Fibroblast of the aortic adventitia (primary cell): ENCODE data around the gene ERCC1. TPM values are rescaled to one million over a fixed set of nuclear protein-coding genes. Genes with fewer than 3 reads are reported as not detected.
A peak's percentile ranks its signal among the peaks of the same experiment; 100 is the strongest.

ENCODE experiments used
- DNase-seq: peaks from one replicate; pipeline ENCODE4 v3.0.0-alpha.2; 2010; ENCODE audit warnings: low read depth
- H3K4me3 ChIP-seq: 2 replicates; pipeline ENCODE4 v1.5.1; 2011; ENCODE audit warnings: low read depth, mild to moderate bottlenecking, control low read depth, low read length, moderate library complexity
- CTCF ChIP-seq: IDR thresholded peaks from 2 replicates; pipeline ENCODE4 v1.5.1; 2011; ENCODE audit warnings: mild to moderate bottlenecking, low read length, control low read depth, inconsistent platforms; ENCODE audit not compliant: insufficient read depth
- total RNA-seq: library from RNA; depleted of rRNA; stranded (reverse); fragments of >200 nt; gene quantifications from 2 replicates; pipeline ENCODE4 v1.2.3, GENCODE V29; 2012; ENCODE audit warnings: low replicate concordance

Gene ERCC1
- total RNA-seq, 1 donor, result 109 TPM

GRCh38 chr19:45395821-45396617, 27.7 kb downstream of the ERCC1 start:
- no peak overlapping the region for H3K4me3 ChIP-seq
- no peak for TF ChIP-seq CTCF
- DNase-seq, result no peak

GRCh38 chr19:45391871-45392665, 31.6 kb downstream of the ERCC1 start:
- TF ChIP-seq CTCF, result no peak
- H3K4me3 ChIP-seq, result no peak overlapping the region
- no peak for DNase-seq

- no peak overlapping the region for H3K4me3 ChIP-seq
- no peak for DNase-seq
These were observed 32.4 kb downstream of the ERCC1 start for GRCh38 chr19:45391346-45391745.

GRCh38 chr19:45385392-45386221, 38.1 kb downstream of the ERCC1 start:
- H3K4me3 ChIP-seq, result peak overlapping the region; percentile 5
- DNase-seq, result no peak
- TF ChIP-seq CTCF, result no peak

More at GRCh38 chr19:45391346-45391745, 32.4 kb downstream of the ERCC1 start:
- no peak for TF ChIP-seq CTCF

GRCh38 chr19:45382426-45382825, 41.3 kb downstream of the ERCC1 start:
- no peak for DNase-seq
- TF ChIP-seq CTCF, result no peak
- no peak overlapping the region for H3K4me3 ChIP-seq

- no peak for DNase-seq
- no peak for TF ChIP-seq CTCF
- H3K4me3 ChIP-seq, result no peak overlapping the region
These were observed 43.6 kb downstream of the ERCC1 start for GRCh38 chr19:45380107-45380506.
